ENCODE measurements around the gene NLGN2. TPM values are rescaled to one million over a fixed set of nuclear protein-coding genes. Genes with fewer than 3 reads are reported as not detected.

NLGN2 gene
- total RNA-seq, 1 donor, result 5.8 TPM

DNA sequence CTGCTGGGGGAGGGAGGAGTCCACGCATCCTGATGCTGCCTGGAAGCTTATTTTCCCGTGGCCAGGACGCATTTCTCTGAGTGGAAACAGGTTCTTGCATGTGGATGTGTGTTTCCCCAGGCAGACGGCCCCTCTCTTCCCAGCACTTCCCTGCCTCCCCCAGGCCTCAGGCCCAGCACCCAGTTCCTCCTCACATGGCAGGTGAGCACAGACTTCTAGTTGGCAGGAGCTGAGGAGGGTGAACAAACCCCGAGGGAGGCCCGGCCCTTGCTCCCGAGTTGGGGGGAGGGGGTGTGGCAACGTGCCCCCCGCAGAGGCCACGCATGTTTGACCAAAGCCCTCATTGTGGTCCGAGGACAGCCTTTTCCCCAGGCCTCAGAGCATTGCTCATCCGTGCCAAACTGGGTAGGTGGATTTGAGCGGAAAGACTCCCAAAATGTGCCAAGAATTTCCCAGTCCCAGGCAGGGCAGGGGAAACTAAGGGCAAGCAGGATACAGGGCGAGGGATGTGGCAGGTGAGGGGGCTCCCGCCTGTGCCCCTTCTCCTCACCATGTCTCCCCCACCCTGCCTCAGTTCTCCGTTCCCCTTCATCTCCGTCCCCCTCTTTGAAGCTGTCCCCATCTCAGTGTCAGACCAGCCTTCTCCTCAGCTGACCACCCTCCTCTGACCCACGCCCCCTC is 11.0 kb downstream of the NLGN2 start:
- Histone ChIP-seq H3K4me1 (ENCODE audit: insufficient read depth, low read length) (no peaks in the 10 kb centered on the region), H3K9me3 (ENCODE audit: low read depth, low read length) (no peaks in the 10 kb centered on the region), H4K20me1 (ENCODE audit: insufficient read depth, low read length) (no peaks in the 10 kb centered on the region), H3K4me2 (ENCODE audit: insufficient read depth, low read length) (no peak overlapping the region), H2AFZ (ENCODE audit: low read length) (no peak overlapping the region), H3K27me3 (ENCODE audit: insufficient read depth, low read length) (no peaks in the 10 kb centered on the region), H3K36me3 (ENCODE audit: insufficient read depth, low read length) (peaks cover 11% of the 10 kb centered on the region), H3K27ac (ENCODE audit: low read depth, low read length) (no peak overlapping the region), H3K79me2 (ENCODE audit: insufficient read depth, low read length) (no peaks in the 10 kb centered on the region), H3K4me3 (ENCODE audit: insufficient read depth, low read length) (no peak overlapping the region)
- DNase-seq (ENCODE audit: insufficient read length, low spot score, missing footprints), result no peak
- TF ChIP-seq, protein P1, sequence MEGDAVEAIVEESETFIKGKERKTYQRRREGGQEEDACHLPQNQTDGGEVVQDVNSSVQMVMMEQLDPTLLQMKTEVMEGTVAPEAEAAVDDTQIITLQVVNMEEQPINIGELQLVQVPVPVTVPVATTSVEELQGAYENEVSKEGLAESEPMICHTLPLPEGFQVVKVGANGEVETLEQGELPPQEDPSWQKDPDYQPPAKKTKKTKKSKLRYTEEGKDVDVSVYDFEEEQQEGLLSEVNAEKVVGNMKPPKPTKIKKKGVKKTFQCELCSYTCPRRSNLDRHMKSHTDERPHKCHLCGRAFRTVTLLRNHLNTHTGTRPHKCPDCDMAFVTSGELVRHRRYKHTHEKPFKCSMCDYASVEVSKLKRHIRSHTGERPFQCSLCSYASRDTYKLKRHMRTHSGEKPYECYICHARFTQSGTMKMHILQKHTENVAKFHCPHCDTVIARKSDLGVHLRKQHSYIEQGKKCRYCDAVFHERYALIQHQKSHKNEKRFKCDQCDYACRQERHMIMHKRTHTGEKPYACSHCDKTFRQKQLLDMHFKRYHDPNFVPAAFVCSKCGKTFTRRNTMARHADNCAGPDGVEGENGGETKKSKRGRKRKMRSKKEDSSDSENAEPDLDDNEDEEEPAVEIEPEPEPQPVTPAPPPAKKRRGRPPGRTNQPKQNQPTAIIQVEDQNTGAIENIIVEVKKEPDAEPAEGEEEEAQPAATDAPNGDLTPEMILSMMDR (IDR thresholded peaks at IDR 0.05; ENCODE audit: extremely low read depth, low read depth, low read length), result no peak

DNA sequence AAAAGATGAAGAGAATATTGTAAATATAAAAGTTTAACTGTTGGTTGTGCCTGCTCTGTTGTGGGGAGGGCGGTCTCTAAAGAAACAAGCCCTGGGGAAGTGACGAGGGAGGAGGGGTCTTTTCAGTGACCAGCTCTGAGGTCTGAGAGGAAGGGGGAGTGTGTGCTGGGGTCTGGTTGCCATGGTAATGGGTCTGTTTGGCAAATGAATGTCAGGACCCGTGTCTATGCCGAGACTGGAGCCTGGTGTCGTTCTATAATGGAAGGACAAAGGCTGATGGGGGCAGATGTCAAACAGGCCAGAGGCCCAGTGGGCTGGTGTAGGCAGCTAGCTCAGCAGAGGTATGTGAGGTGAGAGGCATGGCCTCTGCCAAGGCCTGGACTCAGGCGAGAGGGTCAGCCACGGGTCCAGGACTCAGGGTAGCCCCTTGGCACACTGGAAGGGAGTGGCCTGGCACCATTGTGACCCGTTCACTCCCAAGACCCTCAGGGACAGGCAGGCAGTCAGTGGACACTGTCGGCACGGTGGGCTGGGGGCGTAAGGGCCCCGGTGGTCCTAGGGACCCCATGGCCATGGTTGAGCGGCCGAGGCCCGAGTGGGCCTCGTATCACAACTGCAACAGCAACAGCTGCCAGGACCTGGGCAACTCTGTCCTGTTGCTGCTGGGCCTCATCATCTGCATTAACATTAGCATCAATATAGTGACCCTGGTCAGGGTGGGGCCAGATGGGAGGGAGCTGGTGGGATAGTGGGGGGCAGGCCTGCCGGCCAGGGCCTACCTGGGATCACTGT is 12.4 kb downstream of the NLGN2 start, which contains the start of gene SPEM1:
SPEM1 (plus strand) TSS at position 506 of the 792 bp plus-strand sequence; CDS start at position 567, 61 bp downstream.
- no peaks in the 10 kb centered on the region for H3K4me1 ChIP-seq (ENCODE audit: insufficient read depth, low read length)
- H3K9me3 ChIP-seq (ENCODE audit: low read depth, low read length), result no peaks in the 10 kb centered on the region
- H3K4me2 ChIP-seq (ENCODE audit: insufficient read depth, low read length), result no peak within 1 kb of the TSS
- TF ChIP-seq, protein P1 (IDR thresholded peaks at IDR 0.05; ENCODE audit: extremely low read depth, low read depth, low read length), result no peak
- H3K27me3 ChIP-seq (ENCODE audit: insufficient read depth, low read length), result no peaks in the 10 kb centered on the region
- no peak within 1 kb of the TSS for H2AFZ ChIP-seq (ENCODE audit: low read length)
- H4K20me1 ChIP-seq (ENCODE audit: insufficient read depth, low read length), result no peaks in the 10 kb centered on the region
- no peak for DNase-seq (ENCODE audit: insufficient read length, low spot score, missing footprints)
- no peaks in the 10 kb centered on the region for H3K79me2 ChIP-seq (ENCODE audit: insufficient read depth, low read length)
- no peak within 1 kb of the TSS for H3K27ac ChIP-seq (ENCODE audit: low read depth, low read length)
- peaks cover 7% of the 10 kb centered on the region for H3K36me3 ChIP-seq (ENCODE audit: insufficient read depth, low read length)
- no peak within 1 kb of the TSS for H3K4me3 ChIP-seq (ENCODE audit: insufficient read depth, low read length)

DNA sequence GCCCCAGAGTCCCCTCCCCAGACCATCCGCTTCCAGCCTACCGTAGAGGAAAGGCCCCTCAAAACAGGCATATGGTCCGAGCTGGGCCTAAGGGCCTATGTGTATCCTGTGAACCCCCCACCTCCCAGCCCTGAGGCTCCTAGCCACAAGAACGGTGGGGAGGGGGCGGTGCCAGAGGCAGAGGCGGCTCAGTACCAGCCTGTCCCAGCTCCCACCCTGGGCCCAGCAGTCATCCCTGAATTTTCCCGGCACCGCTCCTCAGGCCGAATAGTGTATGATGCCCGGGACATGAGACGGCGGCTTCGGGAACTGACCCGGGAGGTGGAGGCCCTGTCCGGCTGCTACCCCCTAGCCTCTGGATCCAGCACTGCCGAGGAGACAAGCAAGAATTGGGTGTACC is 13.5 kb downstream of the NLGN2 start:
- H4K20me1 ChIP-seq (ENCODE audit: insufficient read depth, low read length), result no peaks in the 10 kb centered on the region
- H3K4me1 ChIP-seq (ENCODE audit: insufficient read depth, low read length), result no peaks in the 10 kb centered on the region
- no peaks in the 10 kb centered on the region for H3K9me3 ChIP-seq (ENCODE audit: low read depth, low read length)
- no peaks in the 10 kb centered on the region for H3K79me2 ChIP-seq (ENCODE audit: insufficient read depth, low read length)
- no peak overlapping the region for H3K4me2 ChIP-seq (ENCODE audit: insufficient read depth, low read length)
- no peak overlapping the region for H3K4me3 ChIP-seq (ENCODE audit: insufficient read depth, low read length)
- H3K27ac ChIP-seq (ENCODE audit: low read depth, low read length), result no peak overlapping the region
- TF ChIP-seq, protein P1 (IDR thresholded peaks at IDR 0.05; ENCODE audit: extremely low read depth, low read depth, low read length), result no peak
- H3K36me3 ChIP-seq (ENCODE audit: insufficient read depth, low read length), result no peaks in the 10 kb centered on the region
- no peak for DNase-seq (ENCODE audit: insufficient read length, low spot score, missing footprints)
- H3K27me3 ChIP-seq (ENCODE audit: insufficient read depth, low read length), result no peaks in the 10 kb centered on the region
- H2AFZ ChIP-seq (ENCODE audit: low read length), result no peak overlapping the region

DNA sequence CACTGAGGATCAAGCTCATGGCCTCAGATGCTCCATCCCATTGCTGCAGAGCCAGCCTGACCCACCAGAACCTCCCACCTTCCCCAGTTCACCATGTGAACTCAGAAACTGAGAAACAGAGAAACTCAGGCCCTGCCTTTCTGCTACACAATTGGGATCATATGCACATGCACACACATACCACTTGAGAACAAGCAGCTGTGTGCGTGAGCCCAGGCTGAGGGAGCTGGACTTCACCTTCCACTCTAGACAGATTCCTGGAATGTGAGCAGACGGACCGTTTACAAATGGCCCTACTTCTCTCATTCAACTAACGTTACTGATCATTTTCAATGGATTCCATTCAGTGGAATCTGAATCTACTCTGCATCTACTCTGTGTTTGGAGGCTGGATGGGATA is 16.0 kb downstream of the NLGN2 start:
- Histone ChIP-seq H2AFZ (ENCODE audit: low read length) (no peak overlapping the region), H3K27me3 (ENCODE audit: insufficient read depth, low read length) (no peaks in the 10 kb centered on the region), H3K36me3 (ENCODE audit: insufficient read depth, low read length) (no peaks in the 10 kb centered on the region), H3K27ac (ENCODE audit: low read depth, low read length) (no peak overlapping the region), H4K20me1 (ENCODE audit: insufficient read depth, low read length) (no peaks in the 10 kb centered on the region), H3K4me1 (ENCODE audit: insufficient read depth, low read length) (no peaks in the 10 kb centered on the region), H3K4me2 (ENCODE audit: insufficient read depth, low read length) (no peak overlapping the region), H3K4me3 (ENCODE audit: insufficient read depth, low read length) (no peak overlapping the region), H3K79me2 (ENCODE audit: insufficient read depth, low read length) (no peaks in the 10 kb centered on the region), H3K9me3 (ENCODE audit: low read depth, low read length) (no peaks in the 10 kb centered on the region)
- no peak for DNase-seq (ENCODE audit: insufficient read length, low spot score, missing footprints)
- TF ChIP-seq, protein P1 (IDR thresholded peaks at IDR 0.05; ENCODE audit: extremely low read depth, low read depth, low read length), result no peak
